HG03159 (cell line): ENCODE data around the gene NTN5.
A peak's percentile ranks its signal among the peaks of the same experiment; 100 is the strongest.
"Not testable (repeated sequence)": the region's sequence is repeated elsewhere in the genome, so short reads cannot be mapped to it uniquely, and the experiment has no call there.

Source experiments
- ATAC-seq: cut with Tn5 transposase; IDR thresholded peaks from one replicate; pipeline ENCODE4 v1.9.1; 2021; ENCODE audit warnings: mild to moderate bottlenecking, moderate library complexity; ENCODE audit not compliant: unreplicated experiment

NTN5 gene

GRCh38 chr19:48670699-48671445, 1.9 kb downstream of the NTN5 start:
- no peak for ATAC-seq

- ATAC-seq: no peak
Observed at GRCh38 chr19:48669903-48670668, 2.7 kb downstream of the NTN5 start.

- no peak for ATAC-seq
Observed at GRCh38 chr19:48668761-48669160, 4.1 kb downstream of the NTN5 start.

GRCh38 chr19:48668332-48668731, 4.5 kb downstream of the NTN5 start:
- no peak for ATAC-seq

GRCh38 chr19:48665786-48666185, 7.0 kb downstream of the NTN5 start:
- ATAC-seq: no peak

- ATAC-seq: no peak
Observed at GRCh38 chr19:48664476-48664875, 8.3 kb downstream of the NTN5 start.

- no peak for ATAC-seq
Observed at GRCh38 chr19:48663667-48664066, 9.2 kb downstream of the NTN5 start.

GRCh38 chr19:48661711-48662090, 11.1 kb downstream of the NTN5 start:
- ATAC-seq: no peak

GRCh38 chr19:48660852-48661710, 11.7 kb downstream of the NTN5 start:
- peak; percentile 88 for ATAC-seq

- no peak for ATAC-seq
Observed at GRCh38 chr19:48659768-48660167, 13.0 kb downstream of the NTN5 start.

- ATAC-seq: no peak
Observed at GRCh38 chr19:48658483-48658882, 14.3 kb downstream of the NTN5 start.

- ATAC-seq: not testable (repeated sequence)
Observed at GRCh38 chr19:48657828-48658227, 15.0 kb downstream of the NTN5 start.

- no peak for ATAC-seq
Observed at GRCh38 chr19:48656840-48657474, 15.9 kb downstream of the NTN5 start.

- ATAC-seq: no peak
Observed at GRCh38 chr19:48654299-48655059, 18.3 kb downstream of the NTN5 start.

- no peak for ATAC-seq
Observed at GRCh38 chr19:48651683-48652048, 21.2 kb downstream of the NTN5 start.

GRCh38 chr19:48650974-48651682, 21.7 kb downstream of the NTN5 start:
- ATAC-seq: no peak

GRCh38 chr19:48648134-48648533, 24.7 kb downstream of the NTN5 start:
- ATAC-seq: no peak

- ATAC-seq: no peak
Observed at GRCh38 chr19:48646722-48647216, 26.0 kb downstream of the NTN5 start.

- peak; percentile 61 for ATAC-seq
Observed at GRCh38 chr19:48646001-48646721, 26.7 kb downstream of the NTN5 start, which contains the start of gene CA11. CA11 (minus strand) TSS chr19:48646187; CDS start chr19:48645632, 555 bp downstream.
